ENCODE measurements around the gene KLF15. TPM values are rescaled to one million over a fixed set of nuclear protein-coding genes. Genes with fewer than 3 reads are reported as not detected.

KLF15 gene
- total and polyA plus RNA-seq, 9 of the 15 experiments (the other 6 are each of a cell fraction or from before 2014, with no cell fraction given) = 0.08 to 4.8 (median 1.2) TPM

GRCh38 chr3:126355777-126356372 lies 1.3 kb downstream of the KLF15 start (continued):
- TF ChIP-seq DMBX1 (CRISPR knock-in tag; IDR thresholded peaks at IDR 0.05; ENCODE audit: borderline replicate concordance) = no peak
- no peak for TF ChIP-seq SMAD2 (IDR thresholded peaks at IDR 0.05; ENCODE audit: low read depth, low read length)
- no peak for TF ChIP-seq PCBP1 (IDR thresholded peaks at IDR 0.05; ENCODE audit: low read depth, low read length, poor library complexity, severe bottlenecking)
- TF ChIP-seq RNF219 (CRISPR knock-in tag; IDR thresholded peaks at IDR 0.05) = no peak
- no peak for TF ChIP-seq POLR2AphosphoS2 (IDR thresholded peaks at IDR 0.05; ENCODE audit: low read length)
- TF ChIP-seq POLR2A (conservative IDR thresholded peaks at IDR 0.05) = peak; percentile 46; the same call in 1 of the 2 replicates
- TF ChIP-seq HNRNPK (IDR thresholded peaks at IDR 0.05; ENCODE audit: low read depth, low read length, poor library complexity, severe bottlenecking) = no peak
- no peak for TF ChIP-seq ZFP91 (CRISPR knock-in tag; IDR thresholded peaks at IDR 0.05)
- no peak for TF ChIP-seq IRF1 (CRISPR knock-in tag; IDR thresholded peaks at IDR 0.05; ENCODE audit: borderline replicate concordance)
- TF ChIP-seq PURB (CRISPR knock-in tag; IDR thresholded peaks at IDR 0.05; ENCODE audit: low read depth) = no peak
- TF ChIP-seq ZFP36 (IDR thresholded peaks at IDR 0.05; ENCODE audit: low read depth, low read length, partially characterized antibody) = peak; percentile 35
- no peak for TF ChIP-seq ZNF444 (CRISPR knock-in tag; IDR thresholded peaks at IDR 0.05)
- no peak for TF ChIP-seq TEAD4 (IDR thresholded peaks at IDR 0.05; ENCODE audit: low read length)
- TF ChIP-seq TEAD4 (CRISPR knock-in tag; IDR thresholded peaks at IDR 0.05; ENCODE audit: borderline replicate concordance) = no peak
- no peak for TF ChIP-seq GABPA (tag; conservative IDR thresholded peaks at IDR 0.05; ENCODE audit: low read depth)
- no peak for TF ChIP-seq ZNF277 (CRISPR knock-in tag; IDR thresholded peaks at IDR 0.05; ENCODE audit: borderline replicate concordance)
- TF ChIP-seq SMARCC2 (IDR thresholded peaks at IDR 0.05; ENCODE audit: low read depth) = no peak
- TF ChIP-seq HMG20B (CRISPR knock-in tag; IDR thresholded peaks at IDR 0.05) = no peak
- TF ChIP-seq CBX1 (IDR thresholded peaks at IDR 0.05; ENCODE audit: low read depth) = no peak
- TF ChIP-seq POLR3A (IDR thresholded peaks at IDR 0.05; ENCODE audit: borderline replicate concordance, extremely low read depth, insufficient read depth, insufficient read length) = no peak
- TF ChIP-seq ZNF165 (CRISPR knock-in tag; IDR thresholded peaks at IDR 0.05; ENCODE audit: borderline replicate concordance) = no peak
